ENCODE data around the gene BANK1.

Gene BANK1

DNA sequence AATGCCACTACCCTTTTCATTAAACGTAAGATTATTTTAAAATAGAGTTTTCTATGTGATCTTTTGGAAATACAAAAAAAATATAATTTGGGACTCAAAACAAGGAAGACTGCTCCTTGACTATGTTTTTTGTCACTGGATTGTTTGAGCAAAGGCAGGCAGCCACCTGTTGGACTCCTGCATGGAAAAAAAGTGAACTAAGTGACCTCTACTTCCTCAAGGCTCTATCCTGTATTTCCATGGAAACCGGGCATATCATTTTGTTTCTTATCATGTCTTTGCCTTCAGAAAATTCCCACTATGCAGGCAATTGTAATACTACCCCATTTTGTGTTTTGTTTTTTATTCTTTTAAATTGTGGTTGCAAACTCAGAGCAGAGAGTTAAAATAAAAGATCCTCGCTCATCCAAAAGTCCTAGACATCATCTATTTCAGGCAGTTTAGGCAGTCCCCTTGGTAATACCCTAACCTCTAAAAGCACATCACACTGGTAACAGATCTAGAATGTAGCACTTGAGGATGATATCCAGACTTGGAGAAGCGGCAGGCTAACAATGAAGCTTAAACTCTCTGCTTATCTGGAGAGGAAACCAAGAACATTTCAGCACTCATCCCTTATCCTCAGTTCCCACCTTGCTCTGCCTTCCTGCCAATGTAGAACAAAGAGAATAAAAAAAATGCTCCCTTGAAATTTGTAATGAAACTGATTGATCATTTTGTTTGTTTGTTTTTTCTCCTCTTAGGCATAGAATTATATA lies 165.7 kb downstream of the BANK1 start:
- no peak for DNase-seq (ENCODE audit: low read depth)

DNA sequence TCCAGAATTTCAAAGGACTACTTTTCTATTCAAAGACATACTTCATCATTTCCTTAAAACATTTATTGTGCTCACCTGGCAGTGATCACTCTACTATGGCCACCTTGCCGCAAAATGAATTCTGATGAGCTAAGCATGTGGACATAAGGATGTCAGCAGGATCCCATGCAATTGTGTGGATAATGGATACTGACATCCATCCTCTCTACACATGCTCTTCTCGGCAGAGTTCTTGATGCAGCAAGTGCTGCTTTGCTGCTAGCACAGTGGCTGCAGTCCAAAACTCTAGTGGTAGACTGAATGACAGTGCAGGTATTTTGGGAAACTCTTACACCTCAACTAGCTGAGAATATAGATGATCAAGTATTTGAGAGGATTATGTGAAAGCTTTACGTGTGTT lies 168.0 kb downstream of the BANK1 start:
- no peak for DNase-seq (ENCODE audit: low read depth)

DNA sequence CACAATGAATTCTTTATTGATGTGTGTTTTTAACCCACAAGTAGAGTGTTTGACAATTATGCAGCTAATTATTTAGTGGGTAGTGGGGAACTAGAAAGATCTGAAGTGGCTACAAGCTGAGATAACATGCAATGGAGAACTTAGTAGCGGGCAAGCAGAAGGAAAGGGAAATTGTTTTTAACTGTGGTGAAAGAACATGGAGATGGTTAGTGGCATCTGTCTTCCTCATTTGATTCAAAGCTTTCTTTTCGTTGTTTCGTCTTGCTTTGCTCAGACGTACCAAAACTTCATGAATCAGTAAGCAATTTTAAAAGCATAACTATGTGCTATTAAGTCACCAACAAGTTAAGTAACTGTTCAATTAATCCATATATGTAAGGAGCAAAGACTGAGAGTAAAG lies 169.9 kb downstream of the BANK1 start:
- DNase-seq (ENCODE audit: low read depth) = no peak

DNA sequence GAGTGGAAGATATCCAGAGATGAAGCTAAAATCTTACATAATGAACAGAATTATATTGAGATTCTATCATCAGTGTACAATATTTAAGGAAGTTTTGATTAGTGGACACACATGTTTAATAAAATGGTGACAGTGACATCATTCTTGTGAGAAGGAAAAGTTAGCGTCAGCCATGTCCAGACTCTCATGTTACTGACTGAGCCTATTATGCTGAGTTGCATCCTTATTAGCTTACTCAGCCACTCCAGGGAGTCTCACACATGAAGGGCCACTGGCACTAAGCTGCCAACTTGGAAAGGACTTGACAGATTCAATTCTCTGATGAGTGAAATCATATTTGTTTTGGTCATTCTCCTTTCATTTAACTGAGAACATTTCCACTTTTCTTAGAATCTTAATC lies 170.6 kb downstream of the BANK1 start:
- DNase-seq (ENCODE audit: low read depth) = peak; percentile 42

DNA sequence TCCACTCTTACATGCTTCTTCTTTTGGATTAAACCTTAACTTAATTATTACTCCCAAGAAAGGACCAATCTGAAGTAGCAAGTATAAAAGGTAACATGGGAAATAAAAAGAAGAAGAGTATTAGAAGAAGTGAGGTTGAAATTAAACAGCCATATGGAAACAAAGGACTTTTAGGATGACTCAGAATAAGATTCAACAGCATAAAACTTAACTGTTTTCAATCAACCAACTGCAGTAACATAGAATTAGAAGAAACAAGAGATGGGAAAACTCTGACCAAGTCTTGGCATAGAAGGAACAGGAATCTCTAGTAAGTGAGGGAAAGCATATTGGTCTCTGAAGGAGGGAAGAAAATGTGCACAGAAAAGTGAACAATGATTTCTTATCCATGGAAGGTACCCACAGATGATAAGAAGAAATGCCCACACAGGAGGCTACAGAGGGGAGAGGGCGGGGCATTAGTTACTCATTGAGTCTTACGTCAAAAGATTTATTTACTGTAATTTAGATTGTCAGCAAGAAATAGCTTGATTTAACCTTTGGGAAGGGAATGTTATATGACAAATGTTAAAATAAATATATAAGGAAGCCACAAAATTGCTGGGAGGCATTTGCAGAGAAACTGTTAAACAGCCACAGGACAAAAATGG lies 177.3 kb downstream of the BANK1 start:
- peak; percentile 44 for DNase-seq (ENCODE audit: low read depth)

DNA sequence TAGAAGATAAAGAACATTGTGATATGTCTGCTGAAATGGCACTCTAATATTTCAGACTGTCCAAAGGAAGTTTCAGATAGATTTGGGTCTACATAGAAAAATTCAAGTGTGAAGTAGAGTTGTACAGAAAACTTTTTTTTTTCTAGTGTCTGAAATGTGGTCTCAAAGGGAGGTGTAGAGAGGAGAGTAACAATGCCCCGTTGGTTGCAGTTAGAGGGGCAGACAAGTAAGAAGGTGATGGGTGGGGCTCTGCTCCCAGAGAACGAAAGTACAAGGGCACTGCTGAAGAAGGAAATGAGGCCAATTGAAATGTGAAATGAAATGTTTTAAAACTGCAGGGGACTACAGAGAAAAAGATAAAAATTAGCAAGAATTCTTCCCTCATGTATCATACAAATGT lies 177.8 kb downstream of the BANK1 start:
- DNase-seq (ENCODE audit: low read depth) = no peak

DNA sequence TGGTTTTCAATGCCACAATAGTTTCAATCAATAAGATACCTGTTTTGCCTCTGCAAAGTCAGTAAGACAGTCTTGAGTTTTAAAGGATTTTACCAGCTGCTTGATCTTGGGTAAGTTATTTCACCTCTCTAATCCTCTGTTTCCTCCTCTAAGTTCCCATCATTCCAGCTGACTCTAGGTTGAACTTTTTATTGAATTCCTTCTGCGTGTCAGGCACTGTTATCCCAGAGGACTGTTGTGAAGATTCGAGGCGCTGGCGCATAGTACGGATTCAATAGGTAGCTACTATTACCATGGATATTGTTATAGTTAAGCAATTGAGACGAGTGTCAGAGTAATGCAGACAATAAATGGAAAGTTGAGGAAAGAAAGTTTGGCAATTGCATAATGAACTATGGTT lies 179.4 kb downstream of the BANK1 start:
- no peak for DNase-seq (ENCODE audit: low read depth)

DNA sequence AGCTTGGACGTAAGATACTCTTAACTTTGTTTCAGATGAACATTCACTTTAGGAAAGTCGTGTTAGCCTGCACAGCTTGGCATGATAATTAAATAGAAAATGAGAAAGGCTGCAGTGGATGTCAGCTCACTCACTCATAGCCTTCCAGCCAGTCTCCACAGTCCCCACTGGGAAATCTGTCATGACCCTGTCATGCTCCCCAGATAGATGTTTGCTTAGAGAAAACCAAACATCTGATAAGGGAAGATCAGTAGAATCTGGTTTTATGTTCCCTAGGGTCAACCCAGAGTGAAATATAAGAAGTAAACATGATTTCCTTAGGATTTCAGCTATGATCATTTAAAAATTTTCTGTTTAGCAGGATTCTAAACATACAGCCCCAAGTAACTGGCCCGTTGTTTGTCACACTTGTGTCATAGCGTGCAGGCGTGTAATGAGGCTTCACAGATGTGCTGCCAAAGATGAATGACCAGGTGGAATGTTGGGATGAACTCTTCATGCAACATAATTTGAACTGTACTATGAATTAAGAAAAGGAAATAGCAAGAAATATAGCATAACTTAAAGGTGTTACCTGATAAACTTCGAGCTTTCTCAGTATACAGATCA lies 180.1 kb downstream of the BANK1 start:
- DNase-seq (ENCODE audit: low read depth) = no peak

DNA sequence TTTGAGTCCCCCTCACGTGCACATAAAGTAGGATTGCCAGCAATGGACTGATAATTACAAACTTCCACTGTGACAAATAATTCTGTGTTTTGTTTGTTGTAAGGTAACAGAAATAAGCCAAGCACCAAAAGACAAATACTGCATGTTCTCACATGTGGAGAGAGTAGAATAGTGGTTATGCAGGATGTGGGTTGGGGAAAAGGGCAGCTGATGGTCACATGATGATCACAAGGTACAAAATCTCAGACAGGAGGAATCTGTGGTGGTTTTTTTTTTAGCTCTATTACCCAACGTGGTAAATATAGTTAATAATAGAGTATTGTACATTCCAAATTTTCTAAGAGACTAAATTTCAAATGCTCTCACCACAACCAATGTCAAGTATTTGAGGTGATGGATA lies 182.3 kb downstream of the BANK1 start:
- no peak for DNase-seq (ENCODE audit: low read depth)

DNA sequence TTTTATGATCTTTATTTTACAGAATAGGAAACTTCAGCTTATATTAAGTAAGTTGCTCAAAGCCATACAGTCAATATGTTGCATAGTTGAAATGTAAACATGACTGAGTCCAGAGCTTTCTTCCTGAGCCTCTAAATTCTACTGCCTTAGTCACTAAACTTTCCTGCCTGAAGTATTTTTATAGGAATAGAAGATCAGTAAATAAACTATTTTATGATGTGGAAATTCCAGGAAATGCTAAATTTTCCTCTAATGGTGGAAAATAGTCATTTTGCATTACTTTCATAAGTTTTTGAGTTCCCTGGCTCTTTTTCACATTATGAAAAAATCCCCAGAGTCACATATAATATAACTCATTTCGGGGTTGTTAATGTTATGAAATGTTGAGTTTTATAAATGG lies 182.8 kb downstream of the BANK1 start:
- DNase-seq (ENCODE audit: low read depth) = peak; percentile 45

DNA sequence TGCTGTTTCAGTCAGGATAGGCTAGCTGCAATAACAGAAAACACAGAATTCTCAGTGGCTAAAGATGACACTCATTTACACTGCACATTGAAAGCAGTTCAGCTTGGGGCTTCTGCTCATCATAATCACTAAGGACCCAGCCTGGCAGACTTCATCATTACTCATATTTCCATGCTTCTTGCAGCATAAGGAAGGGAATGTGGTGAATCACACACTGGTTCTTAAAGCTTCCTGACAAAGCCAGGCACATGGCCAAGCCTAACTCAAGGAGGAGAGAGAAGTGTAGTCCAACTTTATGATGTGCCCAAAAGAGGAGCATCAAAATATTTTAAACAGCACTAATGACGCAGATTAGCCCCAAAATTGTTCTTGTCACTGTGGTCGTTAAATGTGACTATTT lies 186.5 kb downstream of the BANK1 start:
- DNase-seq (ENCODE audit: low read depth) = peak; percentile 96

DNA sequence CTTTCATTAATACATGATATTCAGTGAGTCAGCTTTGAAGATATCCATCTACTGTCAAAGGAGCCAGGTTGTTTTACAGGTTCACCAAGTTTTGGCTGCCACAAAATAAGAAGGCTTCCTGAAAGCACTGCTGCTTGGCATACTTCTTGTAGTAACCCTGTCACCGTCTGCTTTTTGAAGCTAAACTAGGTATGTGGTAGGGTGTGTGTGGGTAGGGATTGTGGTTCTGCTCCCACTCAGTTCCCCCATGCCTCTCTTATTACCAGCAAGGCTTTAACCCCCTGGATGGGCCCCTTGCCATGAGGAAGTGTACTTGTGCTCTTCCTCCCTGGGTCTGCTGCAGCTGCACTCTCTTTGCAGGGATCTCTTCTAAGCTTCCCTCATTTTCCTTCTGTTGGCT lies 191.2 kb downstream of the BANK1 start:
- no peak for DNase-seq (ENCODE audit: low read depth)

DNA sequence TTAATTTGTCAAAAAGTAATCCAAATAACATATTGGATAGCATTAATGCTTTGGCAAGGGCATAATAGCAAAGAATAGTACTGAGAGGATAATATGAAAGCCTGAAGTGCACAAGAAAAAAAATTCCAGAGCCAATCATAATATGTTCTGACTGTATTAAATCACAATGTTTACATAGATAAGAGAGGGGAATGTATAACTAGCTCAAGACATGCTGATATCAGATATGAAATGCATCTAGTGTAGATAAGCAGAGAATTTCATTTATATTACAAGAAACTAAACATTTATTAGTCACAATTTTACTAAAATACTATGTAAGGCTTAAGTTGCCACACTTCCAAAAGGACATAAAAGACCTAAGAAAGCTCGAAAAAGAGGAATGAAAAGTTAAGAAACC lies 193.3 kb downstream of the BANK1 start:
- DNase-seq (ENCODE audit: low read depth) = no peak

DNA sequence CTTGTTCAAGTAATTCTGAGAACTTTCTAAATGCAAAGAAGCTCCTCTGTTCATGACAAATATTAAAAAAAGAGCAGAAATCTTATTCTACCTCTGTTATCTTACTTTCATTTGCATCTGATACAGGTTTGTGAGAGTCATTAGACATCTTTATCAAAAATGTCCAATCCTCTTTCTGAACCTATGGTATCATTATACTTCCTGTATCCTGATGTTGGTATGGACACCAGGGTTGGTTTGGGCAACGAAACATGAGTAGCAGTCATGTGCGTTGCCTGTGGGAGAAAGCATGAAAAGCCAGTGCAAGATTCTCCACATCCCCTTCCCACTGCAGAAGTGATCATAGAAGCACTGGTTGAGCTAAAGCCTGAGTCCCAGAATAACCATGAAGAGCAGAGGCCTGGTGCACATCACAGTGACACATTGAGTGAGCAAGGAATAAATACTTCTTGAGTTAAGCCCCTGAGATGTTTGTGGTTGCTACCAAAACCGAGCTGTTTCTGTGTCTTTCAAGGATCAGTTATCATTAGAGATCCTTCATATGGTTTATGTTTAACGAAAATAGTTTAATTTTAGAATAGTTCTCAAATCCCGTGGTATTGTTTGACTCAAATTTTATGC lies 197.2 kb downstream of the BANK1 start:
- no peak for DNase-seq (ENCODE audit: low read depth)

DNA sequence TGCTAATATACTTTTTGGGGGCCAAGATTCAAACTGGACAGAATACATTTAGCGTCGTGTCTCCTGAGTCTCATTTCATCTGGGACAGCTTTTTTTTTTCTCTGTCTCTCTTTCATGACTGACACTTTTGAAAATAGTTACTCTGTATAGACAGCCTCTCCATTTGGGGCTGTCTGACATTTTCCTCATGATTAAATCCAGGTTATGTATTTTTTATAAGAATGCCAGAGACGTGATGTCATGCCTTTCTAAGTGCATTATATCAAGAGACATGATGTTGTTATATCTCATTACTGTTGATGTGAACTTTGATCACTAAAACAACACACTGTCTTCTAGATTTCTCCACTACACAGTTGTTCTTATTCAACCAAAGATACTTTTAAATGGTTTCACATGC lies 199.0 kb downstream of the BANK1 start:
- DNase-seq (ENCODE audit: low read depth) = no peak

DNA sequence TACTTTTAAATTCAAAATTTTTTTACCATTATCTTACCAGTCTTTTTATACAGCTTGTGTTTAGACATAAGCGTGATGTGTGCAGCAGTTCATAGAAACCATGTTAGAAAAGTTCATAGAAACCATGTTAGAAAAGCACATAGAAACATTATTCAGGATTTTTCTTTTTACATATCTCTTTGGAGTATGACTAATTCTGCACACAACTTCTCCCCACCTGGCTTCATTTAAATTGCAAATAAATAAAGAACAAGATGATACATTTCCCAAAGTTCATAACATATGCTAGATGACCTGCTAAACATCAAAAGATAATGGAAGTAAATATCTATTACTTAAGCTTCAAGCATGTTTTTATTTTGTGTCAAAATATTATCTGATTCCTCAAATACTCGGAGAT lies 201.9 kb downstream of the BANK1 start:
- DNase-seq (ENCODE audit: low read depth) = no peak

DNA sequence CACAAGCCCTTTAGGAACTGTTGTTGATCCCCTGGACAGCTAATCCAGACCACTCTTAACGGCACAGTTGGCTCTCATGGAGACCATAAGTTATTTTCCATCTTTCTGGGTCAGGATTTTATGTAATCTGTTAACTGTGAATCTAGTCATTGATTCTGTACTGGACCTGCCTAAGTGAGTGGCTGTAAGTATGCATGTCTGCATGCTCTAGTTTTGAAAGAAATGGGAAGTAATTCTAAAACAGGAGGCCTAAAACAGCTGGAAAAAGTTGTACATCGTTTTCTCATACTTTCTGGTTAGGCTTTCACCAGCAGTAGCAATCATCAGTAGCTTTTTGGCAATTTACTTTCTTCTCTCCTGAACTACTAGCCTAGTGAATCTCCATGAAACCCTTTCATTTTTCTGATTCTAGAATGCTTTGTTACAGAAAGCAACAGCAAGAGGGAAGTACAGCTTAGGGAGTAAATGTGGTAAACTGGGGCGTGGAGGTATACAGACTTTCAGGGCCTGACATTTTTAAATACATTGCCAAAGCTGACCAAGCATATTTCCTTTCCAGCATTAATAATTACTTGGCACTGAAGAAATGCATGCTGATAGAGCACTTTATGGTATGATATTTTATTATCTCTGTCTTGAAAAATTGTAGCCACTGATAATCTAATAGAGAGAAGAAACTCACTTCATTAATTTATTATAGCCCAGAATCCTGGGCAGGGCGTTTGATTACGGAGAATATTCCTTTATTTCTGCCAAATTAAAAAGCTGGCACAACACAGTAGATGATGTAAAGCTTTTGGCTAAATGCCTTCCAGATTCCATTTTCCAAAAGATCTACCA lies 202.7 kb downstream of the BANK1 start:
- DNase-seq (ENCODE audit: low read depth) = no peak

DNA sequence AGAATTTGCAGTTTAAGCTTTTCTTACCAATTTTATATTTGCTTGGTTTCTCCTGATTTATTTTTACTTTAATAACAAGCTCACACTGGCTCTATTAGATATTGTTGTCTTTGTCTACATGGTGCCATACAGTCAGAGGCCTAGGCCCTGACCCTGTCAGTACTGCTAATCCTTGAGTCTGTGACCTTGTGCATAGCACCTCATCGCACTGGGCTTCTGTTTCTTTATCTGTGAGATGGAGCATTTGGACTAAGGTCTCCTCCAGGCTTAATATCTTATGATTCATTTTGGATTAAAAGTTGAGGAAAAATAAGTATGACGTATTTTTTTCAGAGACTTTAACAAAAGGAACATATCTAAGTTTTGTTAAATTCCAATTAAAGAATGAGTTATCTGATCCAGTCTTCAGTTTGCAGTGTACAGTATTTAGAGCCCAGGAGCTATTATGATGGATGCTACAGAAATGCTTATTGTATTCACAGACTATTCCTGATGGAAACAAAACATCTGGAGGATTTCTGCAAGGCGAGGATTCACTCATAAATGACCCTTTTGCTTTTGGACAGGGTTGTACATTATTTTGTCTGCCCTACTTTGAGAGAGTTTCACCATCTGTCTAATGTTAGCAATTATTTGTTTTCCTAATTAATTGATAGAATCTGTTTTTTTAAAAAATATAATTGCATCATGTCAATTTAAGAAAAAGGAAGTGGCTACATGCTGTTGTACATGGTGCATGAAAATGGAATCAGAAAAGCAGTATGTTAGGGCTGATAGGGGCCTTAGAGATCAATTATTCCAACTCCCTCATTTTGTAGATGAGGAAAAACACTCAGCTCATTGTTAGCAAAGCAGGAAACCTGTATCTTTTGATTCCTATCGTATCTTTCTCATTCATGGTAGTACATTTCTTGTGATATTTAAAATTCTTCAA lies 203.6 kb downstream of the BANK1 start:
- DNase-seq (ENCODE audit: low read depth) = no peak

DNA sequence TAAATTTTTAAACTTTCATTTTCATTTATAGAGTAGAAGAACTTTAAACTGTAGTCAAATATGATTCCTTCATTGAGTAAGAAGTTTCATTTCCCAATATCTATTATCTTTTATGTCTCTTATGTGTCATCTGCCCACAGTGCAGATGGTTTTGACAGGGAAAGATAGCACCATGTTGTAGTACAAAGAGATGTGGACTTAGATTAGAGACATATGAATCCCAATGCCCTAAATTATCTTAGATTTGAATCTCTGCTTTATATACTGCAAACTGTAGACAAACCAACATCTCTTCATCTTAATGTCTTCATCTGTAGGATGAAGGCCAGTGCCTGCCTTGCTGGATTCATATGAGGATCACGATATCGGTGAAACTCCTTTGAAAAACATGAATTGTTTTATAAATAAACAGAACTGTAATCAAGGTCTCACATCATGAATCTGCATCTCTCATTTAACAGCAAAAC lies 217.5 kb downstream of the BANK1 start:
- DNase-seq (ENCODE audit: low read depth) = no peak

DNA sequence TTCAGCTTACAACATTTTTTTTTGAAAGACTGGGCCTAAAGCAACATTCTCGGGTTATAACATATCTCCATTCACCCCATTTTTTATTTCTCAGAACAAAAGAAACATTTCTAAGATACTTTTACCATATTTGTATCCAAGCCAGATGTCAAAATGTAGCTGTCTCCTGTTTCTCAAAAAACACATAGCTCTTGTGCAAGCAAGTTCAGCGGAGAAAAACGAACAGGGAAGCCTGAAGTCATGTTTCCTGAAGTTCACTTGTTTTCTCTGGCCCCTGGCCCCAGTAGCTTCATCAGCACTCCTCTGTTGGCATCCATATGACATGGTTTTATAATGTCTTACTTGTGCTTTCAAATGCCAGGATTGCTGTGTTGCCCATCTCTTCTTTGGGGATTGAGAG lies 218.2 kb downstream of the BANK1 start:
- no peak for DNase-seq (ENCODE audit: low read depth)

DNA sequence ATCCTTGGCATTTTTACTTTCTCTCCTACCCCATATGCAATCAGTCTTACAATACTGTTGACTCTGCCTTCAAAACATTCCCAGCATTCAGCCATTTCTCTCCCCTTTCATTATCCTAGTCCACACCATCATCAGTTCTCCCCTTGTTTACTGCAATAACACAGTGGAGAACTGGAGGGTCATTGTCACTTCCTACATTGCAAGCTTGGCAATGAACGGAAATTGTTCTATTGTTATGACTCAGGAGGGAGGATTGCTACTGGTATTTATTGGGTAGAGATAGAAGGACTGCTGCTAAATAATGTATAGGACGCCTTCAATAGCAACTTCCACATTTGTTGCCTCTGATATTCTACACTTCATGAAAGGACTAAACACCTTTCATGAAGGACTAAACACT lies 231.8 kb downstream of the BANK1 start:
- no peak for DNase-seq (ENCODE audit: low read depth)
